AML-193 (cell line): ENCODE results near the gene NUP93.
"Not testable (repeated sequence)": the region's sequence is repeated elsewhere in the genome, so short reads cannot be mapped to it uniquely, and the experiment has no call there.

Experiments
- DNase-seq, 2 experiments: peaks; one replicate each; lab custom pipeline; 2025; lab: John Stamatoyannopoulos, UW

The NUP93 gene

DNA sequence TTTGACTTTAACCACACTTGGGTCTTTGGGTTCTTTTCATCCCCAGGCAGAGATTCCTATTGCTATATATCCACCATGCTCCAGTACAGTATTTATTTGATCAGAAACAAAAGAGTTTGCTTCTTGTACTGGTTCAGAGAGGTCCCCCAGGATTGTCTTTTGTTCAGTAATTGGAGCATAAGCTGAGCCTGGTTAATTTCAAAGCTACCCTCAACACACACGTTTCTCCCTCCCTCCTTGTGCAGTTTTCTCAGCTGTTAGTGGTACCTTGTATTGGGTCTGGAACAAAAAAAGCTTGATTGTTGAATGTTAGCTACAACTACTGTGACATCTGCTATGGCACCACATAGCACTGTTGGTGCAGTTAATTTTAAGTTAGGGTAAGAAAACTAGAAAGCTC is 50.0 kb downstream of the NUP93 start:
- no peak for DNase-seq

DNA sequence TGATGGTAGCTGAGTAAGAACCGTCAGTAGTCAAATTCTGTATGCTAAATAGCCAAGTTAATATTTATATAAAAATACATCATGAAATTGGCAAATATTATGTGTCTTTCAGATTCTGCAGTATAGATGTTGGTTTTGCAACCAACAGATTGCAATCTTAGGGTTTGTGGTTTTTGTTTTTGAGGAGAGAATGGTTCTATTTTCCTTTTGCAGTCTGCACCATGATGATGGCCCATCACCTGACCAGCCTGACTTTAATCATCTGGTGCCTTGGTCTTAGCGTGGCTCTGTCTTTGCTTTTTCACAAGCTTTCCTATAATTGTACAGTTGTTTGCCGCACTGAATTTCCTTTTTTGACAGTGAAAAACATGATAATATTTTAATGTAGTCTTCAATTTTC is 50.7 kb downstream of the NUP93 start:
- peak; percentile 51 to 55 for DNase-seq

DNA sequence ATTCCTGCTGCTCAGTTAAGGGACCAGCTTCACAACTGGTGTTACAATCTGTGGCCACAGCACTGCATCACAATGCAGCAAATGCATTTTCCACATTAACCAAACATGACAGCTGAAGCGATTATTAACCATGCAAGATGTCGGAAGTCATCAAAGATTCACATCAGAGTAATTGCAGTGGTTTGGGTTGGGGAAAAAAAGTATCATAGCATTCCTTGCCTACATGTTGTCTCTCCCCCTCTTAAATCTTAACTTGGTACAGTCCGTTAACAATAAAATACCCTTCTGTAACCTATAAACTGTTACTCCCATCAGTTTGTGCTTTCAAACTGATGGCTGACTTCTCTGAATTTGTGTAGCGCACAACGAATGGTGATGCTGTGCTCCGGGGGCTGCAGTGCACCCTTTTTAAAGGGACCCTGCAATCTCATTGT is 51.6 kb downstream of the NUP93 start:
- no peak for DNase-seq

DNA sequence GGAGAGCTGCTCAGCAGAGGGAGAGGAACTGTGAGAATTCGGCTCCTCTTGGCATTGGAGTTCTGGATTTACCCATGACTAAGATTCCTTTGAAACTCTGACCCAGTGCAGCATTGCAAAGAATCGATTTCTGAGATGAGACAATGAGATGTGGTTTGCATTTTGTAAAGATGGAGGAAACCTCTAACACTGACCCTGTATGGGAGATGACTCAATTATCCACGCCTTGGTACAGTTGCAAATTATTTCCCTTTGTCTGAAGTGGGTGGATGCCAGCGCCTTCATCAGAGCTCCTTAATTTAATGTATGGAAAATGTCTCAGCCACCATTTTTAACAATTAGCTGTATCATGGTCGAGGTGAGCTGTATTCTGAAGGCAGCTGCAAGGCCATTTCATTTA is 53.4 kb downstream of the NUP93 start:
- no peak for DNase-seq

DNA sequence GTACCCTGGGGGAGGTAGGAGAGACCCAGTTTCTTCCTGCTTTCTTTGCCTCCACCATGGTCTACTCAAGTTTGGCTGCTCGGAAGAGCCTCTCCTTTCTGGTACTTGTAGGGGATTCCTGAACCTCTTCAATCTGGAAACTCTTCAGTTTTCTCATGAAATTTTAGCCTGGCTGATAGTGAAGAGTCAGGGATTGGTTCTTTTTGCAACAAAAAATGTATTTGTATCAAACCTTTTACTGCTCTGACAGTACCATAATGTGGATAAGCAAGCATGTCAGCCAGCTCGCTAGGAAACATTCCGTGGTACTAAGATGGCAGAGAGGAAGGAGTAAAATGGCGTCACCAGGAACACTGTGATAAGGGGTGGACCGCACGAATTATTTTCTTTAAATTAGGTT is 55.4 kb downstream of the NUP93 start:
- no peak for DNase-seq

DNA sequence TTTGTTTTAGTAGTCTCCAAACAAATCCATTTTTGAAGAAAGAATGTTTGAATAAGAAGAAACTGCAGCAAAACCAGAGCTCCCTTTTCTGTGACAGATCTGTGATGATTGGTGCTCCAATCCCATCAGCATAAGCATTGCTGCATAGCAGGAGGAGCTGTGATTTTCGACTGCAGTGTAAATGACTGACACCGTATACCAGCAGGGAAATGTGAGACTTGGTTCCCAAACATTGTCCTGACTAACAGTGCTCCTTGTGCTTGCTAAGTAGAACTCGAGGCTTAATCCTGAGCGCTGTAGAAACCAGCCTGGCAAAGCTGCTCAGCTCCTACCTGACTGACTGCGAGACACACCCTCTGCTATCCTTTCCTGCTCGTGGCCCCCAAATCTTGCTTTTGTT is 57.2 kb downstream of the NUP93 start:
- no peak for DNase-seq

DNA sequence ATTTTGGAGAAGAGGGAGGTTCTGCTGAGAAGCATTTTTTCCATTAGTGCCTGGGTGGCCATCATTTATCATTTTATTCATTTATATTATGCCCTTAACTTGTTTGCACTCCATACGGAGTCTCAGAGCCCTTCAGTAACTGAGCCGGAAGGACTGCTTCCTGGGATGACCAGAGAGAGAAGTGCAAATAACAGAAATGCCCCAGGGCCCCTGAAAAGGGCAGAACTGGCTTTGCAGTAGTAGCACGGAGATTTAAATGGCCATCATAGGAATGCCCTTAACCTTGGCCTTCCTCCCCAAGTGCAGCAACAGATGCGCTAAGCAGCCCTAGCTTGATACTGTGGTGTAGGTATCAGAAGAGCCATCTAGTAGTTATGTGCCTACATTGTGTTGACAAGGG is 58.5 kb downstream of the NUP93 start:
- DNase-seq, result no peak

DNA sequence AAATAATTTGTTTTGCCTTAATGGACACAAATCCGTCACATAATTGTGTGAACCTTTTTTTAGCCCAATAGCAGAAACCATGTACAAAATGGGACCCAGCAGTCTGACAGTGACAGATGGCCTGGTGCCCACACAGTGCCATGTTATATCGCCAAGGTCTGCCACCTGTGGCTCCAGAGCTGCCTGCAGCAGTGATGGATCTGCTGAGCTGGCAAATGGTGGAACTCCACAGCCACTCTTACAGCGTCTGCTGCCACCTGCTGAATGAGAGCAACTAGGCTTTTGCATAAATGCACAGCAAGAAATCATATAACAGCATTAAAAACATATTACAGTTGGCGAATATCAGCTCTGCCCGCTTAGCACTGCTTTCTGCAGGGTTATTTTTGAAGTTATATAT is 59.4 kb downstream of the NUP93 start:
- DNase-seq, result peak; percentile 21 to 31

DNA sequence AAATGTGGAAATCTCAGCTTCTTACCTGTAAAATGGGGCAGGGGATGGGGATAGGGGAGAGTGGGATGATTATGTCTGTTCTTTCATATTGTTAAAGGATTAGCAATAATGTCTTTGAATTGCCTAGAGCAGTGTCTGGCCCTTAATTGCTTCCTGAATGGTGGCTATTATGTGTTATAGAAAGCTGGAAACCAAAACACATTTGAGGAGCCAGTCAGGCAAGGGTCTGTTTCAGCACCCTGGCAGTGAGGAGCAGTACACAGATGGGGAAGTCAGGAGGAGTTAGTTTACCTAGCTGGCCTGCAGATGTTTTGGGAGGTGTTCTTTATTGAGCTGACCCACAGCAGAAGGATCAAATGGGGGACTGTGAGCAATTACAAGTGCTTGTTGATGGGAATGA is 63.0 kb downstream of the NUP93 start:
- DNase-seq, result no peak

DNA sequence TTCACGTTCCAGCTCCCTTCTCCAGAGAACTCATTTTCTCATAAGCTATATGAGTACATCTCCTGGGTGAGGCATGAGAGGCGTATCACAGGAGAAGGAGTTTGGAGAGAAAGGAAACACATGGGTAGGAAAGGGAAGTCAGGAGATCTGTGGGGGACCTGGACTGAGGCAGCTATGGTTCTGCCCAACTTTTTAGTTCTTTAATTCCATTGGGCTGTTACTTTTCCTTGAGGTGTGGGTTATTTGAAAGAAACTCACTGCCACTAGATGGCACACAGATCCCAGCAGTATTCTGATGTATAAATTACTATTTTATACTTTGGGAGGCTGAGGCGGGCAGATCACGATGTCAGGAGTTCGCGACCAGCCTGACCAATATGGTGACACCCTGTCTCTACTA is 63.6 kb downstream of the NUP93 start:
- peak; percentile 11 to 13 for DNase-seq

DNA sequence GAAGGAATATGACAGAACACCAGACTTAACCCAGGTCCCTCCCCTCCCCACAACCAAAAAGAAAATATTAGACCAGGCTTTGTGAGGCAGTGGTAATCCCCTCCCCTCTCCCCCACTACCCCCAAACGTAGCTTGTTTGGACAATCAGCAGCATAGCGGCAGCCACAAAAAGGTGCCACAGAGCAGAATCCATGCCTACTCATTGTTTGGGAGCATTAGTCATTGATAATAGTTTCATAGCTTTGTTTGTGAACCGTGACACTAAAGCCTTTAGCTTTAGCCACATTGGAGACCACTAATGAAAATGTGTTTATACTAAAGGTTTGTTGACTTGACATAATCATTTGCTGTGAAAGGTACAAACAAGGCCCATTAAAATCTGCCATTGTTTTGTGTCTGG is 65.1 kb downstream of the NUP93 start:
- no peak for DNase-seq

DNA sequence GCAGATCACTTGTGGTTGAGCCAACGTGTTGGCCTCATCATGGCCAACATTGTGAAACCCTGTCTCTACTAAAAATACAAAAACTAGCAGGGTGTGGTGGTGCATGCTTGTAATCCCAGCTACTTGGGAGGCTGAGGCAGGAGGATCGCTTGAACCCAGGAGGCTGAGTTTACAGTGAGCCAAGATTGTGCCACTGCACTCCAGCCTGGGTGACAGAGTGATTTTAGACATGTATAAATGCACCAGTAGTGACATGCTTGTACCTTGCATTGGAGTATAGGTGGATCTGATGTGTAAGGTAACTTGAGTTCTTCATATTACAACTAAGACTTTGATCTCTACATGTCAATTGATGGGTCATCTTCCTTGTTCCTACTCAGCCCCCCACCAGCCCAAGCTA is 67.1 kb downstream of the NUP93 start:
- not testable (repeated sequence) for DNase-seq

DNA sequence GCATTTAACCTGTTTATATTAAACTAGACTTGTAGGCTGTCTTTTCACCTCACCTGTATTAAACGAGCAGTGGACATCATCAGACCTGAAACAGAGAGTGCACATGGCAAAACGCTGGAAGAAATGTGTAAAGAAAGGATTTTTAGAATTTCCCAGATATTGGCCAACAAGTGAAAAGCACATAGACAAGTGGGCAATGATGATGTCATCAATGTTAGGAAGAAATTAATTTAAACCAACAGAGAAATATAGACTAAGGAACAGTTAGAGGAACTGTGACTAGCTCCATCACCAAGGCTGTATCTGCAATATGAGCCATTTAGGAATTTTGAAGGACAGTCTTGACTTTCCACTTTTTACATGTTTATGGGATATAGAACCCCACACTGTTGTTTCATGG is 67.9 kb downstream of the NUP93 start:
- no peak for DNase-seq

DNA sequence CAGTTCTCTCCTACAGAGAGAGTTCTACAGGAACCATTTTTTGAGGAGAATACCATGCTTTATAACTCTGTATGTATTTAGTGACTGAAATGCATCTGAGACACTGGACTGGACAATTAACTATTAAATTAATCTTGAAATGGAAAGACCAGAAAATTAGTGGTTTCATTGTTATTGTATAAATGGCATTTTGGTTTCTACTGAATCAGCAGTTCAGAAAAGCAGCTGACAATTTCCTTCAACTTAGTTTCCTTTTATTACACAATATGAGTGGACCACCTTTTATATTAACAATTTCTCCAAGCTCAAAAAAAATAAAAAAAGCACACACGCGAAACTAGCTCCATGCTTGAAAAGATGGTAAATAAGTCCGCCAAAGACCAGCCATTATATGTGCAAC is 69.0 kb downstream of the NUP93 start:
- DNase-seq, result no peak

DNA sequence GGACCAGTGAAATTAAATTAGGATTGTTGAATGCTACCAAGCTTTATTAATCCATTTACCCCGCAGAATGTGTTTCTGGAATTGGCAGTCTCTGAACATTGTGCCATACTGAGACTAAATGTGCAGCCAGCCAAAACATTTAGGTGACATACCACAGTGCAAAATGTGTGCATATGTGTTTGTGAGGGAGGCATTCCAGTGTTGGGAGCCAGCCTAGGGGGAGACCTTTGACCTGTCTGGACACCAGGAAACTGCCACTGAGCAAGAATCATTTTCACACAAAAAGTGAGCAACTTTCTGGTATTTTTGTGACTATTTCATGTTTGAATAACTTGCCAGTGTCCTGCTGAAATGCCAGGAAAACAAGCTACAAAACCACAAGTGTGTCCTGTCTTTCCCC is 70.4 kb downstream of the NUP93 start:
- DNase-seq, result no peak

DNA sequence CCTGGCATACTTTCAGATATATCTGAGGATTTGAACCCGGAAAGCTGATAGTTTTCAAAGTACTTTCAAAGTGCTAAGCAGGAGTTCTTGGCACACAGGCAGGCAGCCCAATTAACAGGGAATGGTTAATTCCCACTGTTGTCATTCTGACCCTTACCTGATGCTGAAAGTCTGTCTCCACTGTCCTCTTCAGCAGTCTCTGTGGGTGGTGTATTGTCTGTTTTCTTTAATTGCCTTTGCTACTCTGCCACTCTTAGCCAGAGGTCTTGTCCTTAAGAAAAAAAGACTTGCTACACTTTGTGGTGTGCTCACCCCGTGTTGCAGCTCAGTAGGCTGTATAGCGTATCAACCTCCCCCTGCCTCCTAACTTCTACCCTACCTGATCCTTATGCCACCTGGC is 71.8 kb downstream of the NUP93 start:
- no peak for DNase-seq

DNA sequence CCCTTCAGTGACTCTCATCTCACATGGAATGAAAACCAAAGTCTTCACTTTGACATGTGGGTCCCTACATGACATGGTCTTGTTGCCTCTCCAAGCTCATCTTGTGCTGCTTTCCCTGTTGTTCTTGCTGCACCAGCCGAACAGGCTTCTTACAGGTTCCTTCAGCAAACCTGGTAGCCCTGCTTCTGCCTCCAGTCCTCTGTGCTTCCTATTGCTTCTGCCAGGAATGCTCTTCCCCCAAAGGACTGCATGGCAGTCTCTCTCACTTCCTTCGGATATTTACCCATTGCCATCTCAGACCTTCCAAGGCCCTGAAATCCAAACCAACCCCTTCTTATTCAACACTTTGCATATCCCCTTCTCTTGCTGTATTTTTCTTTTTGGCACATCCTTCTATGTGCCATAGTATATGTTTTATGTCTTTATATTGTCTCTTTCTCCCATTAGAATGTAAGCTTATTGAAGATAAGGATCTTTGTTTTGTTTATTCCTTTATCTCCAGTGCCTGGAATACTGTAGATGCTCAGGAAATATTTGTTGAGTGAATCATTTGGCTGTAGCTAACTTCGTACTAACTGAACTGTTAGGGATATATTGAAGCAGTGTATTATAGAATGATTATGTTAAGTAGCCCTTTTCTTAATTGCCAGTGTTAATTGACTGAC is 77.2 kb downstream of the NUP93 start:
- DNase-seq, result no peak

DNA sequence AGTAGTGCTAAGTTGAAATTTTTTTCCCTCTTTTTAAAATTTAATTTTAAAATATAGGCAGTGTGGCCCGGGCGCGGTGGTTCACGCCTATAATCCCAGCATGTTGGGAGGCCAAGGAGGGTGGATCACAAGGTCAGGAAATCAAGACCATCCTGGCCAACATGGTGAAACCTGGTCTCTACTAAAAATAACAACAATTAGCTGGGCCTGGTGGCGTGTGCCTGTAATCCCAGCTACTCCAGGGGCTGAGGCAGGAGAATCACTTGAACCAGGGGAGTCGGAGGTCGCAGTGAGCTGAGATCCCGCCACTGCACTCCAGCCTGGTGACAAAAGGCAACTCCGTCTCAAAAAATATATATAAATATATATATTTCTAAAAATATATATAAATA is 77.7 kb downstream of the NUP93 start:
- DNase-seq, result not testable (repeated sequence)

DNA sequence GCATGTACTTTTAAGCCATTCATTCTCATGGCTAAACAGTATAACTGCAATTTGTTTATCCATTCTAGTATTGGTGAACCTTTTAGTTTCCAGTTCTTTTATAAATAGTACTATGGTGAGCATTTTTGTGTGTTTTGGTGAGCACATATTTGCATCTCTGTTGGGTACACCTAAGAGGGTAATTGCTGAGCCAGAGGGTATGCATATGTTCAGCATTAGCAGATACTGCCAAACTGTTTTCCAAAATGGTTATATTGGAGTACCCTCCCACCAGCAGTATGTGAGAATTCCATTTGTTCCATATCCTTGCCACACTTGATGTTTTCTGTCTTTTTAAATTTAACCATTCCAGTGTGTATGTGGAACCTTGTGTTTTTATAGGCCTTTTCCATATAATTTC is 81.0 kb downstream of the NUP93 start:
- no peak for DNase-seq

DNA sequence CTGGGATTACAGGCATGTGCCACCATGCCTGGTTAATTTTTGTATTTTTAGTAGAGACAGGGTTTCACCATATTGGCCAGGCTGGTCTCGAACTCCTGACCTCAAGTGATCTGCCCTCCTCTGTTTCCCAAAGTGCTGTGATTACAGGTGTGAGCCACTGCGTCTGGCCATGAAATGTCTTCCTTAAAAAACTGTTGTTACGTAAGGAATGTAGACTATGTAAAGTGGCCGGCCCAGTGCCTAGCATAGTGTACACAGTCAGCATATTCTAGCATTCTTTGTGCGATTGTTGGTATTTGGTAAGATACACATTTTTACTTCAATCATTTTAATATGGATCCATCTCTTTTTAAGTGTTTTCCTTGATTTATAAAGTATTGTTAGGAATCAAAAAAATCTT is 81.7 kb downstream of the NUP93 start:
- not testable (repeated sequence) for DNase-seq

DNA sequence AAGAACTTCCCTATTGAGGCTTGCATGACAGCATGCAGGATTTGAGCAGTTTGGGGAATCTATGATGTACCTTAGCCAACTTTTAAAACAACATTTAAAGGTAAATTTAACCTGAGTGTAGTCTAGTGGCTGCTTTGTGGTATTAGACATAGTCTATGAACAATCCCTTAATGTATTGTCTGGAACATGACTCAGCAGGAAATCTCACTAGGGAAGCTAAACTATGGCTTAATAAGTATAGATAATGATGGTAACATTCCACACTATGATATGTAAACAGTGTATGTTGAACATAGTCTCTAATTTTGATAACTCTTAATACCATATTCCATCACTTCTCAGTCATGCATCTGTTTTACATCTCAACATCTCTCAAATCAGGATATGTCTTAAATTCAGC is 83.0 kb downstream of the NUP93 start:
- DNase-seq, result no peak

DNA sequence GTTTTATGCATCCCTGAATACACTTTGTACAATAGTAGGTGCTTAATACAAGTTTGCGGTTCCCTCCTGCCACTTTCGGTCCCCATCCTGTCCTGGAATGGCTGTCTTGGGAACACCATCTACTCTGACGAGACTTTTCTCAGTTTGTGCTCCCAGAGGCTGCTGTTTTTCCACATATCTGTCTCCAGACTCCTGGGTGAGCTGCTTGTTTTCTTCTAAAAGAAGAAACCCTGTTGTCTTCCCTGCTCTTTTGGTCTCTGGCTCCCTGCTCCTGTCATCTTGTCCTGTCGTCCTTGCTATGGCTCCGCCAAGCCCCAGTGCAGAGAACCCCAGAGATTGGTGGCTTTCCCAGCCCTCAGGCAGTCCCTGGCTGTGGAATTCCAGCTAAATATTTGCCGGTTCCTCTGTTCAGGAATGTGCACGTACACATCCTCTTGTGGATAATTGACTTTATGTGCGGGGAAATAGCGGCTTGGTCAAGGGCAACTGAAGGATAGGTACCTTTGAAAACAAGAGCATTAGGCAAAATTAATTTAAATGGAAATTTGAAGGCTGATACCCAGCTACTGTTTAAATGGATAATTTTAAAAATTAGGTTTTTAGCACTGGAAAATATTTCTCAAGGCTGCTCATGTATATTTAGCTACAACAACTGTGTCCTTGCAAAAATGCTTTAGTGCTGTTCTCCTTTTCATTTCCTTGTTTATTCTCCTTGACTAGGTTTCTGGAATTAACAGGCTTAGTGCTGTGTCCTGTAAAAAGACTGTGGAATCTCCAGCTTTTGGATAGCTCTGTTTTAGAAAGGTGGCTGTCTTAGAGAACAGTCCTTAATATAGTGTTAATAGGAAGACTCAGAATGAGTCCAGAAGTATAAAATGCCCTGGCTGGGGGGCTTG is 84.9 kb downstream of the NUP93 start:
- DNase-seq, result no peak

DNA sequence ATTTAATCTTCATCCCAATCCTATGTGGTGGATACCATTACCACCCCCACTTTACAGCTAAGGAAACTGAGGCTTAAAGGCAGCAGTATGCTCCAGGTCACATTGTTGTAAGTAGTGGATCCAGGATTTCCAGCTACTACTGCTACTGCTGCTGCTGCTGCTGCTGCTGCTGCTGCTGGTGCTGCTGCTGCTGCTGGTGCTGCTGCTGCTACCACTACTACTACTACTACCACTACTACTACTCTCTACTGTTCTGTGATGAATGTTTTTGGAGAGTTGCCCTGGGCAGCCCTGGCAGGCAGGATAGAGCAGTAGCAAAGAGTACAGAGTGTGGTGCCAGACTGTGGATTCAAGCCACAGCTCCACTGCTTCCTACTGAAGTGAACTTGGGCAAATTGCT is 85.8 kb downstream of the NUP93 start:
- no peak for DNase-seq

DNA sequence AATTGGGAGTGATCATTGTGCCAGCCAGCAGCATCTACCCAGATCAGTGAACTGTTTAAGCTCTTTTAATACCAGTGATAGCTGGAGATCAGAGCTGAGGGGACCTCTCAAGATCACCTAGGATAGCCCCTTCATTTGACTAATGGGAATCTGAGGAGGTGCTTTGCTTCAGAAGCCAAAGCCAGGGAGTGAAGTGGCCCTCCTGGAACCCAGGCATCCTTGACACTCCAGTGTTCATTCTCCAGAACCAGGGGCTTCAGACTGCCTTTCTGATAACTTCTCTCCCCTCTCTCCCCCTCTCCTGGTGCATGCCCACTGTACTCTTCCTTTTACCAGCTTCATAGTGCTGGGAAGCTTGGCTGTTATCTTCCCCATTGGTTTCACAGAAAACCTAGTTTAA is 87.1 kb downstream of the NUP93 start:
- no peak for DNase-seq
